Hematopoietic multipotent progenitor cell treated with erythropoietin and hydrocortisone succinate and interleukin-3 and kit ligand, for 8 days (in vitro differentiated cells): ENCODE measurements around the gene TOM1.

Source experiments
- DNase-seq: peaks from one replicate; pipeline ENCODE4 v3.0.0-alpha.2; 2015

TOM1 gene

DNA sequence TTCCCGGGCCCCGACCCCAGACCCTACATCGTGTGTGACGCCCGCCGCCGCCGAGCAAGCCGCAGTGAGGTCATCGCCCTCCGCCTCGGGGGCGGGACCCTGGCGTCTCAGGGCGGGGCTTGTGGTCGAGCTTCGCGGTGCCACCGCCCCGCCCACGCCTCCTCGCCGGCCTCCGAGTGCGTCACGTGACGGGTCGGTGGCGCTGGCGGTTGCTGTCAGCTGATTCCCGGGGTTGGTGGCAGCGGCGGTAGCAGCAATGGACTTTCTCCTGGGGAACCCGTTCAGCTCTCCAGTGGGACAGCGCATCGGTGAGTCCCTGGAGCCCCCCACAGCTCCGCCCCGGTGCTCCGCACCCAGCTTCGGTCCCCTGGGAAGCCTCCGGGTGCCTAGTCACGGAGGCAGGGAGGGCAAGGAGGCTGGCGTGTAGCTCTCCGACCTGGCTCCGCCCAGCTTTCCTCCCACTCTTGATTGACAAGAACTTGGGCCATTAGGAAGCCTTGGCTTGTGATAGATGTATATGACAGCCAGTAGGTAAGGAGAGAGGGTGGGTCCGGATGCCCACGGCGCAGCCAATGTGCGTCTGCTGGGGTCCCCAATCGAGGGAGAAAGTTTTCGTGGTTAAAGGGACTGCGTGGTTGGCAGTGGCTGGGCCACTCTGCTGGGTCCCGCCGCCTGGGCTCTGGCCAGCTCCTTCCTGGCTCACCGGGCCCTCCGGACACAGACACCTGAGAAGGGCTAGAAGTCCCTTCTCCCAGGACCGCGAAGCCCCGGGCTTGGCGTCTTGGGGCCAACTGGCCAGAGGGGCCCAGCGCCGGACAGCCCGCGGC, at the start of gene TOM1:
Gene TOM1 (plus strand): TSS at position 222 of the 827 bp plus-strand sequence. CDS start 35 bp downstream, at position 257.
- DNase-seq, result peak; percentile 99

DNA sequence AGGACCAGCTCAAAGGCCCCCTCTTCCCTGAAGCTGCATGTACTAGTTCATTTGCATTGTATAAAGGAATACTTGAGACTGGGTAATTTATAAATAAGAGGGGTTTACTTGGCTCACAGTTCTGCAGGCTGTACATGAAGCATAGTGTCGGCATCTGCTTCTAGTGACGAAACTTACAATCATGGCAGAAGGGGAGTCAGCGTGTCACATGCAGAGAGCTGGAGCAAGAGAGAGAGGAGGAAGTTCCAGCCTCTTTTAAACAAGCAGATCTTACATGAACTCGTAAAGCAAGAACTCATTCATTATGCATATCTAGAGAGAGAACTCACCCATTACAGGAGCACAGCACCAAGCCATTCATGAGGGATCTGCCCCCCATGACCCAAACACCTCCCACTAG, 49.5 kb upstream of the TOM1 start:
- no peak for DNase-seq

DNA sequence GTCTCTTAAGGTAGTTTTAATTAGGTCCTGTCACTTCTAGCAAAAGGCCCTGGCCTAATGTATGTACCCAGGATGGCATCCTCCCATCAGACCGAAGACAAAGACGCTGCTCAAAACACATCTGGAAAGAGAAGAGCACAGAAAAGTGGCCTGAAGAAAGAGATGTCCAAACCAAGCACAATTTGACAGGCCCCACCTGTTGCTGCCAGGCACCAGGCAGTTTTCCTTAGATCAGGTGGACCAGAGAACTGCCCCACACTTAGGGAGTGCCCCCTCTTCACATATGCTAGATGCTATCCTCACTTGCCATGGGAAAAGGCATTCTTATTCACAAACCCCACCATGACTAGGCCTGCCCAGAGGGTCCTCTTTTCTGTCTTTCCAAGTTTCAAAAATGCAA, 45.7 kb upstream of the TOM1 start:
- DNase-seq, result no peak

DNA sequence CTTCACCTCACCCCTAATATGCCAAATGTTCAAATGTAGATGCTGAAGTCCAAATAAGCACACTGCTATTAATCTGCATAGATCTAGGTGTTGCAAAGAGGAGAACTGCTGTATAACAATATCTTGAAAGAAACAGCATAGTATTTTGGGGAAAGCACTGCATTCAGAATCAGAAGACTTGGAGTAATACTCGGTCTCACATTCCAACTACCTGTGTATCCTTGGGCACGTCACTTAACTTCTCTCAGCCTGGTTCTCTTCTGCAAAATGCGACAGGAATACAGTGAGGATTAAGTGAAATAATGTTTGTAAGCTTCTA, 42.7 kb upstream of the TOM1 start:
- no peak for DNase-seq

DNA sequence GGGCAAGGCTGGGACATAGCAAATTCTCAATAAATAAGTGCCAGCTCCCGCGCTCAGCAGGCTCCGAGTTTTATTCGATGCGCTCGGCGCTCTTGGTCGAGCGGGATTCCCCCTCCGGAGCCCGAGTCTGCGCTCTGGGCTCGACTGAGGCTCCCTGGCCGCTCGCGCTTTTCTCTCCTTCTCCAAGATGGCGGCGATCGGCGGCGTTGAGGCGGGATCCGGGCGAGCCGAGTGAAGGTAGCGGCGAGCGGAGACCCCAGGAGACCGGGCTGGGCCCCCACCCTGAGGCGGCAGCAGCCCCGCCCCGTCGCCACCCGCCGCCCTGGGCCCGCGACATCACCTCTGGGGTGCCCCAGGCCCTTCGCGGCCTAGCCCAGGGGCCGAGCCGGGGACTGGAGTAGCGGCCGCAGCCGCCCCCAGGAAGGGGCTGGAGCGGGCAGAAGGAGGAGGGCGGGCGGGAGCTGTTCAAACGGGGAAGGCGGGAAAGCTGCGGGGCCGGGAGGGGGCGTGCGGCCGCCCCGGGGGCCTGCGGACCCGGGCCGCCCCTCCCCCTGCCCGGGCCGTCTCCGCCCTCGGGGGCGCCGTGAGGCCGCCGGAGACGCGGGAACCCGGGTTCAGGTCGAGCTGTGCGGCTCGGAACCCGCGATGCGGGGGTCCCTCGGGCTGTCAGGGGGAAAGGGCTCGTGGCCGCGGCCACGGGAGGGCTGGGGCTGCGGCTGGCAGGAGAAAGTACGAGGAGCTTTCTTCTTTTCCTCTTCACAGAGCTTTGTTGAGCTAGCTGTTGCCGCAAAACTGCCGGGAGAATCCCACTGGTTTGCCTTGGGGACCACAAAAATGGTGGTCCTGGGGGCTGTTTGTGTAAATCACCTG, 42.1 kb upstream of the TOM1 start, which contains the start of gene HMGXB4:
Gene HMGXB4 (plus strand): TSS at position 173 of the 870 bp plus-strand sequence. CDS start 4,898 bp downstream, outside the sequence.
- DNase-seq, result peak; percentile 91

DNA sequence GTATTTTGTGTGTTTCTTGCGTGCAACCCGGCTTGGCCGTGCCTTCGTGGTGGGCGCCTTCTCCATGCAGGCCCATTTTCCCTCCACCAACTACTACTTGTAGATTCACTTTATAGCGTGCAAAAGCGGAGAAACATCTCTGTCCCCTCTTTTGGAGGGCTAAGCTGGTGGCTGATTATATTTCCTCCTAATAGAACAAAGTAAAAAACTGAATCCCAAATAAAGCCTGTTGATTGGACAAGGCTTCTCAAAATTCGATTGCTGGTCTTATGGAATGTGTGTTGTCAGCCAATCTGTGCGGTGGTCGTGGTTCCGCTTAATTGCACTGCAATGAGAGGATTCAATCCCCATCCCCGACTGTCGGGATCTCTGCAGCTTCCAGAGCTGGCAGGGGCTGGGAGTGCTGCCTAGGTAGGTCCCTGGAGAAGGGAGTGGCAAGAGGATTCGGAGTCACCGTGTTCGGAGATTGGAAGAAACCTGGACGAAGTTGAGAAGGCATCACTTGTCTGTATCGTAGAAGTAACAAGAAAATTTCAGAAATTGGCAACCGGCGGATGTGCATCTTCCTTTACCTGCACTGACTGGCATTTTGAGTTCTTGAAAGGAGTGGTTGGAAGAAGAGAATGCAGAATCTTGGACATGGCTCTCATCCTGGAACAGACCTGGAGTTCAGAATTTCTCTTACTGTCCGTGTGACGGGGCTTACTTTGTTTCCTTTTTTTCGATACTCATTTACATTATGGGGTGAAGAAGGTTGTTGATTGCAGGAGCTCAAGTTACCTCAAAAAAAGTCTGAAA, 41.3 kb upstream of the TOM1 start:
- DNase-seq, result peak; percentile 32

DNA sequence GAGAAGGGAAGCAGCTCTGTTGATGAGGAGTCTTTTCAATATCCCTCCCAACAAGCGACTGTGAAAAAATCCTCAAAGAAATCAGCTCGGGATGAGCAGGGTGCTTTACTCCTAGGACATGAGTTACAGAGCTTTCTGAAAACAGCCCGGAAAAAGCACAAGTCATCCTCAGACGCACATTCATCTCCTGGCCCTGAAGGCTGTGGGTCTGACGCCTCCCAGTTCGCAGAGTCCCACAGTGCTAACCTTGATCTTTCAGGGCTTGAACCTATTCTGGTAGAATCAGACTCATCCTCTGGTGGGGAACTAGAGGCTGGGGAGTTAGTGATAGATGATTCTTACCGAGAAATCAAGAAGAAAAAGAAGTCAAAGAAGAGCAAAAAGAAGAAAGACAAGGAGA, 34.7 kb upstream of the TOM1 start:
- DNase-seq, result no peak

DNA sequence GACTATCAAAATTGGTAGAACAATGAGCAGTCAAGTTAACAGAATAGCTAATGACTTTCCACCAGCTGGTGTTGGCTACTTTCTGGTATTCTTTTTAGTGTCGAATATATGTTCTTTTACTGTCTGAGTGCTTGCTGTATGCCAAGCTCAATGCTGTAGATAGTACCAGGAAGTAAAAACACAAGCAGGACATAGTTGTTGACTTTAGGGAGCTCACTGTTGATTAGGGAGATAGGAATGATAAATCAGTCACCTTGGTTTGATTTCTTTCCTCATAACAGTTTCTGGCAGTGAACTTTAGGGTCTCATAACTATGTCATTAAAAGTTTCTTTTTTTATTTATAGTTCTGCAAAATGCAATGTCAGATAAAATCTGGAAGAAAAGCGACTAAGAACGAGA, 33.4 kb upstream of the TOM1 start:
- no peak for DNase-seq

DNA sequence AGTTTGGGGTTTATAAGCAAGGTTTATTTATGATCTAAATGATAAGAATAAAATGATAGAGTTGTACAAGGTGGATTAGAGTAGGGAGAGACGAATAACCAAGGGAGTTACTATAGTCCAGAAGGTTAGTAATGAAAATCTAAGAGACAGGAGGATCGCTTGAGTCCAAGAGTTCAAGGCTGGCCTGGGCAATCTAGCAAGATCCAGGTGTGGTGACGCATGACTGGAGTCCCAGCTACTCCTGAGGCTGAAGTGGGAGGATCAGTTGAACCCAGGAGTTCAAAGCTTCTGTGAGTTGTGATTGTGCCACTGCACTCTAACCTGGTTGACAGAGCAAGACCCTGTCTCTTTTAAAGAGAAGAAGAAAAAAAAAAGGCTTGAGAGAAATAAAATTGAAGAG, 30.1 kb upstream of the TOM1 start:
- DNase-seq, result no peak

DNA sequence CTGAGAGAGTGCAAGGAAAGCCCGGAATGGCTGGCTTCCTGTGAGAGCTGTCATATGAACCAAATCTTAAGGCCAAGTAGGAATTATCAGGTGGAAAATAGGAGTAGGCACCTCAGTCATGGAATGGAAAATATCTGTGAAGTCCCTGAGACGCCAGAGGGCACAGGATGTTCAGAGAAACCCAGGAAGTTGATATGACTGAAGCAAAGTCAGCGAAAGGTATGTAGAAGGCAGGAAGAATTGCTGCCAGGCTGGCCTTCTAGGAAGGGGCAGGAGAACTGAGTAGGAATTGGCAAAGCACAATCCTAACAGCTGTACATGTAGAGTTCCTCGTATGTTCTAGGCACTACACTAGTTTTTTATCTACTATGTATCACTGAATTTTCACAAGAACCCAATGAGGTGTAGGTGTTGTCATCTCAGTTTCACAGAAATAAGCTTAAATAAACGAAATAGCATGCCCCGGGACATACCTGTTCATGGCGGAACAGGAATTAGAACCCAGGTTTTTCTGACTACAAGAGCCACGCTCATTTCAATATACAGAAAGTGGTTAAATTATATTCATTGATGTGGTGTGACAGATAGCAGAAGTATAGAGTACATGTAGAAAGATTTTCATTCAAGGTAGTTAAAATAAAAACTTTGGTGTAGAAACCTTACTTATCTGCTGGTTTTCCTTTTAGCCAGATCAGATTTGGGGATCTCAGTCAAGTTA, 25.4 kb upstream of the TOM1 start:
- no peak for DNase-seq

DNA sequence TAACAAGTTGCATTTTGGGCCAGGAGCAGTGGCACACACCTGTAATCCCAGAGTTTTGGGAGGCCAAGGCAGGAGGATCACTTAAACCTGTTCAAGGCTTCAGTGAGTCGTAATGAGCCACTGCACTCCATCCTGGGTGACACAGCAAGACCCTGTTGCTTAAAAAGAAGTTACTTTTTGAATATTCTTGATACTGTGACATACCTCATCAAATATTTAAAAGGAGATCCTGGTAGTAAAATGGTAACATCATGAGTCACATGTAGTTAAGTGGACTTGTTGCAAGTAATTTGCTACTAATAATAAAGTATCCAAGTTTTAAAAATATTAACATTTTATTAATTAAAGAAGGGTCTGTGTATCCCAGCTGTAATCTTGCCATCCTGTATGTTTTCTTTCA, 24.1 kb upstream of the TOM1 start:
- DNase-seq, result no peak

DNA sequence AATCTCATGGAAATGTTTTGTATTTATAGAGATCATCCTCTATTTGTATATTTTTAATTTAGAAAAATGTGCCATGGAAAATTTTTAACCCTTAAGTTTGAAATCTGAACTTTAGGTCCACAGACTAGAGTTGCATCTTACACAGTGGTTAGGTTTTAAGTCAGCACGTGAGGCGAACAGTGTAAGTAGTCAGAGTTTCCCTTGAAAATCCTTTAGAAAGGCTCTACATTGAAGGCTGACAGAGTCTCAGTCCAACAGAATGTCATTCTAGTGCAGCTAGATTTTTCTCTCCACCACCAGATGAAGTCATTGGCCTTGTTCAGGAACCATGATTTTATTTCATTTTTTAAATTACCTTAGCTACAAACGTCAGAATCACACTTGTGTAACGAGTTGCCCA, 23.7 kb upstream of the TOM1 start:
- DNase-seq, result no peak

DNA sequence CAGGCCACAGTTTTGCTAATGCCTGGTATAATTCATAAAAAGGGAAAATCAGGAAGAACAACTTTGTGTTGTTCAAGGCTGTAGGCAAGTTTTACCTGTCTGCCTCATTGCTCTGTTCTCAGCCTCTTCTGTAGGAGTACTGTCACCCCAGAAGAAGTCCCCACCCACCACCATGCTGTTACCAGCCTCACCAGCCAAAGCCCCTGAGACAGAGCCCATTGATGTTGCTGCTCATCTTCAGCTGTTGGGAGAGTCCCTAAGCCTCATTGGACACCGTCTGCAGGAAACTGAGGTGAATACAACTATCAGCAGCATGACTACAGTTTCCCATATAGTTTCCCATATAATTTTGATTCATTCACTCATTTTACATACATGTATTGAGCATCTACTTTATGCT, 11.6 kb upstream of the TOM1 start:
- no peak for DNase-seq

DNA sequence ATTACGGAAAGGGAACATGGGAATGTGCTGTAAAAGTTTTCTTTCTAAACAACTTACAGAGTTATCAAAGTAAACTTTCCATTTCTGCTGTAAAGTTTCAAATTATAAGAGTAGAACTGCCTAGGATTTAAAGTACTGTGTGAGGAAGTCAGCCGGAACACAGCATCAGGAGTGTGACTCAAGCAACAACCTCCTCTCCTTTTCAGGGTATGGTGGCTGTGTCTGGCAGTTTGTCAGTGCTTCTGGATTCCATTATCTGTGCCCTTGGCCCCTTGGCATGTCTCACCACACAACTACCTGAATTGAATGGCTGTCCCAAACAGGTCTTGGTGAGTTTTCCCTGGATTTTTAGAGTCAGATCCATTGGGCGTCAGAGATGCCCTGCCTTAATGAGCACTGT, 6.9 kb upstream of the TOM1 start:
- DNase-seq, result no peak

DNA sequence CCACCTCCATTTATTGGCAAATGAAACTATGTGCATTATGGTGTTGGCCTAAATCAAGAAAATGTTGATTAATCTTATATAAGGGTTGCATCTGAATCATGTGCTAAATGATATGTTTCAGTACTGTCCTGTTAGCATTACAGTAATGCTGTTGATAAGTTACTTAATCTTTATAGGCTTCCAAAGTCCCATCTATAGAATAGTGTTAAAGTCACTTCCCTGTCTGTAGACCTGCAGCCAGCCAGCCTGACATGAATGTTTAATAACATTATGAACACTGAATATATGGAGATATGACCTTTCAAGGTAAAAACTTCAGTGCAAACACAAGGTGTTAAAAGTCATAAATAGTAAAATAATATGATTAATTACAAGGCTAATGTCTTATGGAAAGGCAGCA, 3.6 kb upstream of the TOM1 start:
- DNase-seq, result no peak

DNA sequence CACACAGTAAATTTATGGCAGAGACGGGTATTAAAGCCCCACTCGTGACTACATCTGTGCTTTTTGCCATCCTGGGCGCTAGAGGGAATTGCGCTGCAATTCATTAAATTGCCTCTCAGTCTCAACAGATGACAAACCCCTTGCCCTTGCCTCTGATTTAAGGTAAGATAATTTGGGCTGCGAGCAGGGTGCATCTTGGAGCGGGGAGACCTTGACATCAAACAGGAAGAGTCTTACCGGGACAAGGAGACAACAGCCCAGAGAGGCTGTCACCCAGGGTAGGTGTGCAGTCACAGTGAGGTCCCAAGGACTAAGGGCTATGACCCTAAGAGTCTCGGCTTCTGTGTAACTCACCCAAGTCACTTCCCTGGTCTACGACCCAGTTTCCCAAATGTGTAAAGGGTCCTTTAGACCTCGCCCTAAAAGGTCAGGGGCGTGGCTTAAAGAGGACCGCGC, 449 bp upstream of the TOM1 start:
- peak; percentile 46 for DNase-seq

DNA sequence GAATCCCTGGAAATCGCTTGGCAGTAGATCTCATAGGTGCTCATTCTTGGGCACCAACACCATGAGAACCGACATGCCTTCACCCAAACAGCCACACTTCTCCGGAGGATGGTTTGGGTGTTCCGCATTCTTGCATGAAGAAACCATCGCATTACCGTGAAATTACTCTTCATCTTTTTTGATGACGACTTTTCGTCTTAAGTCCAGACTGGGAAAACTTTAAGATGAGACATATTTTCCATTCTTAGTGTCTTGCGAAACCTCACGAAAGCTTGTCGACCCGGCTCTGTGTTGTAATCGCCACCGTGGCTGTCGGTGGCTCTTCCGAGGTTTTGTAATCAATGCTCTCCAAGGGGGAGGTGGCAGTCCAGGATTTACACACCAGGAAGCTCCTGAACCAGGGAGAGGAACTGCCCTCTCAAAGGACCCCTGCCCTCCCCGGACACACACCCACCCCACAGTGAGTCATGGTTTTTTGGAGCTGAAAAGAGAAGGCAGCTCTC, 1.7 kb downstream of the TOM1 start:
- peak; percentile 15 for DNase-seq

DNA sequence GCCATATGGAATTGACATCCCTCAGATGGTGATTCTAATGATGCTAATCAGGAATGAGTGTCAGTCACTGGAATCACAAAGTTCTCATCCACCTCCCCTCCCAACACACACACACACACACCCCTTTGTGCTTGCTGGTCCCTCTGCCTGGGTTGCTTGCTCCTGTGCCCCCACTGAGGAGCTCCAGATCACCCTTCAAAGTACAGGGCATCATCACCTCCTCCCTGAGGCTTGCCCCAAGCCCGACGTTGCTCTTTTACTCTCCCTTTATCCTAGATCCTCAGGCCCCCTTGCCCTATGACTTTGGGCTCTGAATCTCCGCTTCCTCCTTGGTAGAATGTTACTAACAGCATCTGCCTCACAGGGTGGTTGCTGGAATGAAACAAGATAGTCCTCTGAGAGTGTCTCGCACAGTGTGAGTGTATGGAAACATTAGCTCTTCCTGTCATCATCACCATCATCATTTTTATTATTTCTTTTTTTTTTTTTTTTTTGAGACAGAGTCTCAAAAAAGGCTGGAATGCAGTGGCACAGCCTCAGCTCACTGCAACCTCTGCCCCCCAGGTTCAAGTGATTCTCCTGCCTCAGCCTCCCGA, 3.4 kb downstream of the TOM1 start:
- no peak for DNase-seq

DNA sequence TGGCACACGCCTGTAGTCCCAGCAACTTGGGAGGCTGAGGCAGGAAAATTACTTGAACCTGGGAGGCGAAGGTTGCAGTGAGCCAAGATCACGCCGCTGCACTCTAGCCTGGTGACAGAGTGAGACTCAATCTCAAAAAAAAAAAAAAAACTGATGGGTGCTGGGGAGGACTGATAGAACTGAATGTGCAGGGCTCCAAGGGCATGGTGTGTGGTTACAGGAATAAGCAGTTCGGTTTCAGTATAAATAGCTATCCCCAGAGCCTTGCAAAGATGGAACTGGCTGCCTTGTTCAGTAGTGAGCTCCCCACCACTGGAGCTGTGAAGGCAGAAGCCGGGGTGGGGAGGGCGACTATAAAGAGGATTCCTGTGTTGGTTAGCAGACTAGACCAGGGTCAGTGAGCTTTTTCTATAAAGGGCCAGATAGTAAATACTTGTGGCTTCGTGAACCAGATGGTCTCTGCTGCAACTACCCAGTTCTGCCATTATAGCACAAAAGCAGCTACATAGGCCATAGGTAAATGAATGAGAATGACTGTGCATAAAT, 5.9 kb downstream of the TOM1 start:
- DNase-seq, result no peak

DNA sequence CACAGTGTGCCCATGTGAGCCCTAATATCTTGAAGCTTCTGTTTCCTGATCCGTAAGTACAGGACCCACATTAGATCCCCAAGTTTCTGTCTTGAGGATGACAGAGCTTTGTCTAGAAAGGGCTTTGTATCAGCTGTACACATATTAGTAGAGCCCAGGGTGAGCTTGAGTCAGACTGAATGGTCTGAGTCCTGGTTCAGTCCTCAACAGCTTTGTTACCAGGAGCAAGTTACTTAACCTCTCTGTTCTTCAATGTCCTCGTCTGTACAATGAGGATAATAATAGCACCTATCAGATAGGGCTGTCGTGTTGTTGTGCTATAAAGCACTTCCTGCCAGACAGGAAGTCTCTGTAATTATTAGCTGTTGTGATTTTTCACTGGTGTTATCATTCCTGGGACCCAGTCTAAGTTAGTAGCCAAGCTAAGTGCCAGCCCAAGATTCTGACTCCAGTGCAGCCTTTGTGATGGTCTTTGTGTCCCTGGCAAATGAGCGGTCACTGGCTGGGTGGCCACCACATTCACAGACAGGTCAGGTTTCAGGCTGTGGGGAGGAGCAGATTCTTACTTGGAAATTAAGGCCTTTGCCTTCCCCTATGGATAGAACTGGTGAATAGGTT, 6.8 kb downstream of the TOM1 start:
- no peak for DNase-seq

DNA sequence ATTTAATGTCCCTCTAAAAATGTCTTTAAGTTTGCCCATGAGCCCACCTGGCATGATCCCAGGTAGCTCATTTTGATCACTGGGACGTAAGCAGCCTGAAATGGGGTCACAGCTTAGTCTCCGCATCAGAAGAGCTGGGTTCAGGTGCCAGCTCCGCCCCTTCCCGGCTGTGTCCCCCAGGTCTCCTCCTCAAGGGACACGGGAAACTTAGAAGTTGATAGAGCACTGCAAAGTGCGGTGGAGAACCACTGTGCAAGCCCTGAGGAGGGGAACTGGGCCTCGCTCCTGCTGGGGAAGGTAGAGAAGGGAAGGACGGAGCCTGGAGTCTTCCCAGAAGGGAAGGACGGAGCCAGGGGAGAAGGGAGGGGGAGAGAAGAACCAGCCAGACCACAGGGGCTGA, 7.7 kb downstream of the TOM1 start:
- DNase-seq, result no peak
